MM.1S (cell line): Measurements from ENCODE around the gene MISP3.

Source experiments
- CTCF ChIP-seq: fragments of 300-600 bp; sonication (generic); IDR thresholded peaks from 2 replicates; pipeline ENCODE4 v1.5.1; 2016; ENCODE audit warnings: antibody characterized with exemption, low read length, mixed read lengths
- EZH2 ChIP-seq: fragments of 300-600 bp; sonication (generic); optimal IDR thresholded peaks from 2 replicates; pipeline ENCODE3; 2017; ENCODE audit warnings: low read depth, mild to moderate bottlenecking, antibody characterized with exemption, low read length, mixed read lengths

GRCh38 chr19:14110650-14111049, 38.1 kb downstream of the MISP3 start:
- TF ChIP-seq CTCF (no peak), EZH2 (no peak)
